Activated CD4-positive, CD25-positive, alpha-beta regulatory T cell (primary cell): ENCODE measurements around the gene DGKG.

Experiments
- DNase-seq, 4 experiments: peaks; one replicate each; lab custom pipeline; 2025; lab: John Stamatoyannopoulos, UW

The DGKG gene

GRCh38 chr3:186108941-186109865, 252.8 kb downstream of the DGKG start, which contains the start of gene ETV5:
Gene ETV5 (minus strand): TSS chr3:186109089. CDS start chr3:186105868, 3,221 bp downstream.
- peak; percentile 39 to 75 (median 65) for DNase-seq

- no peak for DNase-seq
These were observed 253.7 kb downstream of the DGKG start for GRCh38 chr3:186108106-186108940.

- peak in 2 of 4 experiments; percentile 22 to 23 for DNase-seq
These were observed 254.6 kb downstream of the DGKG start for GRCh38 chr3:186107215-186108105.

- no peak for DNase-seq
These were observed 256.5 kb downstream of the DGKG start for GRCh38 chr3:186105543-186105942.

GRCh38 chr3:186102687-186103086, 259.3 kb downstream of the DGKG start:
- DNase-seq = no peak

DNA sequence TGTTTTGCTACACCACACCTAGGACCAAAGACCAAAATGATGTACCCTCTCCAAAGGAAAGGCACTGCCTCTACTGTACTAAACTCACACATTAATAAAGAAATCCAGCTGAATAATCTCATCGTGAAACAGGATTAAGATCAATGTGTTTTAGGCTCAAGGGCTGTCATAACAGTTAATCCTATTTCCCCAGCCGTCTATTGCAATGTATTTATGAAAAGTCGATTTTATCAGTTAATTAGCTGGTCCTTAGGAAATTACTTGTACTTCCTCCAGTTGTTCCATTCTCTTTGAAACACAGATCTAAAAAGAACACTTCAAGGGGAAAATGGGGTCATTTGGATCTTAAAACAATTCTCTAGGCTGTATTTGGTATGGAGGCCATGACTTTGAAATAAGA, 261.6 kb downstream of the DGKG start:
- DNase-seq = no peak

DNA sequence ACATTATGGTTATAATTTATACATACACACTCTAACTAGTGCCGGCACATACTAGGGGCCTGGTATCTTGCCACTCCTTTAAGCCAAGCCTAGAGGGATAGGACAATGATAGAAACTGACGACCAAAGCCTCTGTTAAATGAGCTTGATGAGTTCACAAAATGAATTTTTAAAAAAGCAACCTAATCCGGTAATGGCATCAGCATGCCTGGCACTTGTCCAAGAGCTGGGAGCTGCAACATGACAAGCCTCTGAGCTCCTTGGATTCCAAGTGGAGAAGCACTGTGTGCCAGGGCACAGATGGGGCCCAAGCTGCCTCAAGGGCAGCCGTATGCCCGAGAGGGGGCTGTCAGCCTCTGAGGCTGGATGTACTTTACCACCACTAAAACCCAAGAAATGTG, 262.9 kb downstream of the DGKG start:
- DNase-seq = no peak

GRCh38 chr3:186098740-186099139, 263.3 kb downstream of the DGKG start:
- no peak for DNase-seq

GRCh38 chr3:186097663-186098451, 264.2 kb downstream of the DGKG start:
- DNase-seq = no peak

DNA sequence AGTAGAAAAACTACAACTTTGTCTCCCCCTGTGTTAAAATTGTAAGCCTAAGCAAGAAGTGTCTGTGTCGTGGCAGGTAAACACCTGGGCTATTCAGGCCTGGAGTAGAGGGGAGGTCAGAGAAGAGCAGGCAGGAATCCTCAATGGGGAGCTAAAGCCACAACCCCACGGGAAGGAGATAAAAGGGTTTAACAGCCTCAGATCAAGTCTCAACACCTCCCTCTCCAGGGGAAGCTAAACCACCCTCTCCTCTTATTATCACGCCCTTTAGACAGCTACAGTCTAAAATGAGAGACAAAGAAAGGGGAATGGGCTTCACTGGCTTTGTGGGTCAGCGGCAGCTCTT, 264.7 kb downstream of the DGKG start:
- no peak for DNase-seq
